ENCODE measurements around the gene JMJD4.

Gene JMJD4

GRCh38 chr1:227734856-227735538 lies at the start of gene JMJD4, which contains the start of gene SNAP47:
JMJD4 (minus strand) TSS chr1:227735302; CDS start chr1:227735273, 29 bp downstream.
SNAP47 (plus strand) TSS chr1:227735435; CDS start chr1:227747737, 12,302 bp downstream.
- DNase-seq (ENCODE audit: low read depth), result peak; percentile 86

GRCh38 chr1:227782226-227782625 lies 47.1 kb upstream of the JMJD4 start:
- no peak for DNase-seq (ENCODE audit: low read depth)

GRCh38 chr1:227781314-227781930 lies 46.3 kb upstream of the JMJD4 start:
- no peak for DNase-seq (ENCODE audit: low read depth)

GRCh38 chr1:227780101-227781044 lies 45.3 kb upstream of the JMJD4 start:
- no peak for DNase-seq (ENCODE audit: low read depth)

GRCh38 chr1:227779685-227780084 lies 44.6 kb upstream of the JMJD4 start:
- no peak for DNase-seq (ENCODE audit: low read depth)

- no peak for DNase-seq (ENCODE audit: low read depth)
Measured at GRCh38 chr1:227779021-227779441, 43.9 kb upstream of the JMJD4 start.

GRCh38 chr1:227778401-227778947 lies 43.4 kb upstream of the JMJD4 start:
- no peak for DNase-seq (ENCODE audit: low read depth)

GRCh38 chr1:227777646-227778045 lies 42.5 kb upstream of the JMJD4 start:
- DNase-seq (ENCODE audit: low read depth), result no peak

GRCh38 chr1:227777156-227777555 lies 42.1 kb upstream of the JMJD4 start:
- no peak for DNase-seq (ENCODE audit: low read depth)

GRCh38 chr1:227776331-227776771 lies 41.2 kb upstream of the JMJD4 start:
- DNase-seq (ENCODE audit: low read depth), result no peak

GRCh38 chr1:227775841-227776240 lies 40.7 kb upstream of the JMJD4 start:
- DNase-seq (ENCODE audit: low read depth), result no peak

- no peak for DNase-seq (ENCODE audit: low read depth)
Measured at GRCh38 chr1:227774821-227775661, 39.9 kb upstream of the JMJD4 start.

GRCh38 chr1:227774051-227774731 lies 39.1 kb upstream of the JMJD4 start:
- DNase-seq (ENCODE audit: low read depth), result no peak

GRCh38 chr1:227773558-227773957 lies 38.5 kb upstream of the JMJD4 start:
- no peak for DNase-seq (ENCODE audit: low read depth)

GRCh38 chr1:227771771-227772170 lies 36.7 kb upstream of the JMJD4 start:
- DNase-seq (ENCODE audit: low read depth), result no peak

GRCh38 chr1:227771326-227771725 lies 36.2 kb upstream of the JMJD4 start:
- no peak for DNase-seq (ENCODE audit: low read depth)

GRCh38 chr1:227770812-227771211 lies 35.7 kb upstream of the JMJD4 start:
- no peak for DNase-seq (ENCODE audit: low read depth)

GRCh38 chr1:227769936-227770494 lies 34.9 kb upstream of the JMJD4 start:
- DNase-seq (ENCODE audit: low read depth), result no peak

- DNase-seq (ENCODE audit: low read depth), result no peak
Measured at GRCh38 chr1:227769047-227769935, 34.2 kb upstream of the JMJD4 start.

Data from stimulated activated CD8-positive, alpha-beta memory T cell treated with anti-CD3 and anti-CD28 coated beads, Interleukin-12 subunit alpha, Interleukin-12 subunit beta, amount 100 ng/mL, for 1 hour (primary cell).